K562 (cell line): ENCODE data around the gene ELOVL2. TPM values are rescaled to one million over a fixed set of nuclear protein-coding genes. Genes with fewer than 3 reads are reported as not detected.

Experiments used
- ATAC-seq: fragments of 200-7000 bp; cut with Tn5 transposase; 3 replicates; pipeline ENCODE4 v1.9.1; 2020; ENCODE audit warnings: moderate library complexity
- BruUV-seq: library from RNA; stranded (reverse); fragments of 400-500 nt; replicated peaks from 2 replicates; lab custom pipeline; 2021; lab: Mats Ljungman, UMichigan
- CTCF ChIA-PET: fragments of 300-600 bp; formaldehyde crosslinking; extraction: SDS; loops from one replicate; lab custom pipeline; 2021; ENCODE audit warnings: low intra/inter-chr PET ratio; lab: Yijun Ruan, JAX
- POLR2A ChIA-PET: fragments of 300-600, 350-650 bp; sonication (Branson Sonifier 250); formaldehyde crosslinking; extraction: SDS; loops from one replicate; lab custom pipeline; 2021; ENCODE audit warnings: antibody characterized with exemption, inconsistent platforms; lab: Yijun Ruan, JAX
- DNase-seq, 4 experiments: peaks; one replicate each; pipeline versions ENCODE4 v3.0.0 to v3.0.0-alpha.2; 2011 to 2018; ENCODE audit warnings: low spot score in 3 of 4, mixed read lengths in 3 of 4; ENCODE audit errors: extremely low read depth in 1 of 4
- FAIRE-seq: peaks from 2 replicates; lab custom pipeline; 2011; peaks lifted over from hg19 to GRCh38; lab: Jason Lieb, UNC
- H2AFZ ChIP-seq: 2 replicates; pipeline ENCODE4 v1.6.0; 2011; ENCODE audit warnings: low read depth, low read length, control low read depth, inconsistent platforms
- H3K27ac ChIP-seq: fragments of 200-600 bp; 3 replicates; pipeline ENCODE4 v1.8.0; 2011; ENCODE audit warnings: low read depth, mild to moderate bottlenecking, control low read depth, inconsistent platforms, low read length, moderate library complexity, mixed read lengths; ENCODE audit errors: extremely low read depth
- H3K27me3 ChIP-seq, 2 experiments: fragments of 300-600 bp in 1 of 2; 2 replicates in 1 of 2; 3 replicates in 1 of 2; pipeline versions ENCODE4 v1.6.0 to v1.8.0; 2011; ENCODE audit warnings: inconsistent platforms in 2 of 2, low read length in 2 of 2, mild to moderate bottlenecking in 1 of 2, mixed read lengths in 1 of 2, moderate library complexity in 1 of 2; ENCODE audit not compliant: control insufficient read depth in 2 of 2, insufficient read depth in 2 of 2
- H3K36me3 ChIP-seq: fragments of 300-600 bp; 3 replicates; pipeline ENCODE4 v1.8.0; 2011; ENCODE audit warnings: mild to moderate bottlenecking, low read length, inconsistent platforms; ENCODE audit not compliant: control insufficient read depth, insufficient read depth
- H3K4me1 ChIP-seq, 2 experiments: fragments of 200-600 bp in 1 of 2; replicated peaks in 1 of 2; 2 replicates in 1 of 2; 3 replicates in 1 of 2; pipeline versions ENCODE4 v1.5.1 to v1.8.0; 2011; ENCODE audit warnings: inconsistent platforms in 2 of 2, low read length in 2 of 2, mild to moderate bottlenecking in 1 of 2, mixed read lengths in 1 of 2, moderate library complexity in 1 of 2; ENCODE audit not compliant: control insufficient read depth in 2 of 2, insufficient read depth in 2 of 2
- H3K4me2 ChIP-seq: 2 replicates; pipeline ENCODE4 v1.6.1; 2011; ENCODE audit warnings: low read length, control low read depth, inconsistent platforms, mixed read lengths; ENCODE audit not compliant: insufficient read depth
- H3K4me3 ChIP-seq: fragments of 200-600 bp; sonication (generic), shearing (Covaris generic); 2 replicates; pipeline ENCODE4 v1.5.1; 2016; ENCODE audit warnings: control low read depth, inconsistent platforms
- H3K79me2 ChIP-seq: fragments of 200-600 bp; 3 replicates; pipeline ENCODE4 v1.8.0; 2011; ENCODE audit warnings: low read length, inconsistent platforms; ENCODE audit not compliant: control insufficient read depth, insufficient read depth
- H3K9ac ChIP-seq, 2 experiments: 2 replicates each; pipeline versions ENCODE4 v1.6.0 to v1.6.1; 2011; ENCODE audit warnings: low read depth in 2 of 2, low read length in 2 of 2, control low read depth in 1 of 2, inconsistent platforms in 1 of 2, mild to moderate bottlenecking in 1 of 2, mixed read lengths in 1 of 2; ENCODE audit not compliant: insufficient read depth in 1 of 2
- H3K9me1 ChIP-seq: one replicate; pipeline ENCODE4 v1.6.0; 2011; ENCODE audit warnings: inconsistent platforms, mild to moderate bottlenecking, low read length, moderate library complexity; ENCODE audit not compliant: control insufficient read depth, insufficient read depth
- H3K9me3 ChIP-seq: replicated peaks from 2 replicates; pipeline ENCODE4 v1.5.1; 2011; ENCODE audit warnings: low read depth, low read length, inconsistent platforms; ENCODE audit not compliant: control insufficient read depth, insufficient read depth
- H4K20me1 ChIP-seq: replicated peaks from 2 replicates; pipeline ENCODE4 v1.6.1; 2011; ENCODE audit warnings: low read length, inconsistent platforms, mixed read lengths; ENCODE audit not compliant: control insufficient read depth, insufficient read depth
- BDP1 ChIP-seq: IDR thresholded peaks from 3 replicates; pipeline ENCODE4 v1.6.1; 2011; ENCODE audit not compliant: insufficient read length, insufficient read depth
- GATAD2B ChIP-seq: fragments of 450-650 bp; IDR thresholded peaks from 2 replicates; pipeline ENCODE4 v1.6.1; 2017; ENCODE audit warnings: mild to moderate bottlenecking, borderline replicate concordance
- HSF4 ChIP-seq: fragments of 250-450 bp; sonication (Bioruptor Pico); IDR thresholded peaks from 2 replicates; pipeline ENCODE4 v2.1.2; 2022; ENCODE audit warnings: mild to moderate bottlenecking, moderate library complexity, borderline replicate concordance
- PML ChIP-seq: IDR thresholded peaks from 2 replicates; pipeline ENCODE4 v1.6.1; 2012; ENCODE audit warnings: low read length, inconsistent platforms
- POLR2AphosphoS5 ChIP-seq: IDR thresholded peaks from 2 replicates; pipeline ENCODE4 v1.6.1; 2011; ENCODE audit warnings: mild to moderate bottlenecking, low read depth, low read length, moderate library complexity; ENCODE audit not compliant: control insufficient read depth, insufficient read depth
- RBFOX2 ChIP-seq: fragments of 200-400 bp; formaldehyde crosslinking; IDR thresholded peaks from 2 replicates; pipeline ENCODE4 v1.6.1; 2017; ENCODE audit warnings: low read depth, mild to moderate bottlenecking, low read length, moderate library complexity
- SIN3A ChIP-seq, 2 experiments: fragments of 150-350 bp in 1 of 2; IDR thresholded peaks; 2 replicates each; pipeline ENCODE4 v1.6.1; 2011 to 2016; ENCODE audit warnings: borderline replicate concordance in 2 of 2, low read depth in 2 of 2, low read length in 2 of 2, mild to moderate bottlenecking in 2 of 2, moderate library complexity in 2 of 2; ENCODE audit not compliant: control insufficient read depth in 1 of 2
- SMC3 ChIP-seq: conservative IDR thresholded peaks from 2 replicates; pipeline ENCODE4 v1.6.1; 2011; ENCODE audit warnings: low read depth, low read length, improper control_type of control experiment; ENCODE audit not compliant: insufficient read depth
- TARDBP ChIP-seq: fragments of 450-650 bp; IDR thresholded peaks from 2 replicates; pipeline ENCODE4 v1.6.1; 2016
- THAP12 ChIP-seq: fragments of 250-450 bp; sonication (Bioruptor Pico); IDR thresholded peaks from 2 replicates; pipeline ENCODE4 v1.9.0; 2021; ENCODE audit warnings: mild to moderate bottlenecking, inconsistent platforms
- THRAP3 ChIP-seq: fragments of 450-650 bp; IDR thresholded peaks from 2 replicates; pipeline ENCODE4 v1.6.1; 2016; ENCODE audit warnings: mild to moderate bottlenecking, inconsistent platforms, borderline replicate concordance
- TOE1 ChIP-seq, 2 experiments: fragments of 450-650 bp in 1 of 2; sonication (generic) in 1 of 2; formaldehyde crosslinking in 1 of 2; IDR thresholded peaks; 2 replicates each; pipeline versions ENCODE4 v1.7.1 to v1.8.0; 2016 to 2022; ENCODE audit warnings: borderline replicate concordance in 2 of 2, mild to moderate bottlenecking in 2 of 2, antibody characterized with exemption in 1 of 2, inconsistent platforms in 1 of 2, low read depth in 1 of 2, missing genetic modification reagents in 1 of 2, moderate library complexity in 1 of 2
- ZBTB1 ChIP-seq: sonication (generic); formaldehyde crosslinking; IDR thresholded peaks from 2 replicates; pipeline ENCODE4 v1.8.1; 2023; ENCODE audit warnings: missing genetic modification reagents, low read depth, mild to moderate bottlenecking, borderline replicate concordance
- ZBTB7A ChIP-seq: IDR thresholded peaks from 2 replicates; pipeline ENCODE4 v1.6.1; 2011; ENCODE audit warnings: low read depth, mild to moderate bottlenecking, low read length, moderate library complexity, borderline replicate concordance; ENCODE audit not compliant: control insufficient read depth
- ZNF253 ChIP-seq: fragments of 250-450 bp; sonication (Bioruptor Pico); conservative IDR thresholded peaks from 2 replicates; pipeline ENCODE4 v1.6.1; 2021; ENCODE audit warnings: mild to moderate bottlenecking
- ZNF324 ChIP-seq: fragments of 250-450 bp; sonication (Bioruptor Pico); IDR thresholded peaks from 2 replicates; pipeline ENCODE4 v1.4.0; 2020; ENCODE audit warnings: mild to moderate bottlenecking
- ZNF511 ChIP-seq: sonication (generic); formaldehyde crosslinking; IDR thresholded peaks from 2 replicates; pipeline ENCODE4 v1.8.0; 2022; ENCODE audit warnings: mild to moderate bottlenecking, missing genetic modification reagents
- ZNF707 ChIP-seq: fragments of 250-450 bp; sonication (Bioruptor Pico); conservative IDR thresholded peaks from 2 replicates; pipeline ENCODE4 v1.8.0; 2022; ENCODE audit warnings: inconsistent platforms, mild to moderate bottlenecking, moderate library complexity
- ZNF780A ChIP-seq: fragments of 250-450 bp; sonication (Bioruptor Pico); IDR thresholded peaks from 2 replicates; pipeline ENCODE4 v1.5.0; 2021; ENCODE audit warnings: mild to moderate bottlenecking
- ZNF79 ChIP-seq: fragments of 250-450 bp; sonication (Bioruptor Pico); IDR thresholded peaks from 2 replicates; pipeline ENCODE4 v1.4.0; 2020; ENCODE audit warnings: low read depth, mild to moderate bottlenecking, moderate library complexity
- in situ Hi-C: fragments of 300-500 bp; cut with MboI; formaldehyde crosslinking; loops from 4 replicates; pipeline ENCODE4 v1.15.0; 2018; ENCODE audit warnings: inconsistent platforms, mixed read lengths
- intact Hi-C: fragments of 100-400 bp; cut with micrococcal nuclease; formaldehyde crosslinking; loops from 2 replicates; pipeline ENCODE4 v1.14.2; 2022
- polyA plus RNA-seq, 8 experiments: library from polyadenylated mRNA; depleted of rRNA in 4 of 8; stranded (reverse) in 5 of 8; unstranded in 3 of 8; fragments of >200 nt; fragmentation: Nextera tagmentation in 2 of 8; fragmentation: Illumina TruSeq in 1 of 8; extraction: Ambion mirVana in 2 of 8; extraction: Trizol in 1 of 8; gene quantifications; 2 replicates each; pipeline versions ENCODE4 v1.2.1 to v1.2.3, GENCODE V29; 2011 to 2014; ENCODE audit warnings: inconsistent platforms in 1 of 8, missing spikeins in 1 of 8
- total RNA-seq, 7 experiments: library from RNA; depleted of rRNA in 6 of 7; stranded (reverse); fragments of >200 nt in 6 of 7; fragmentation: Illumina TruSeq in 2 of 7; extraction: Trizol in 2 of 7; gene quantifications; 2 replicates each; pipeline versions ENCODE4 v1.2.1 to v1.2.3, GENCODE V29; 2011 to 2021; ENCODE audit warnings: low replicate concordance in 1 of 7

ELOVL2 gene
- total and polyA plus RNA-seq, 9 of the 15 experiments (the other 6 are each of a cell fraction or from before 2014, with no cell fraction given): 0.05 to 0.96 (median 0.31) TPM

GRCh38 chr6:10957414-10957886, 86.7 kb downstream of the ELOVL2 start (continued):
- TF ChIP-seq ZNF780A (CRISPR knock-in tag) (no peak), HSF4 (CRISPR knock-in tag) (no peak), GATAD2B (no peak), ZNF79 (CRISPR knock-in tag) (no peak), ZNF511 (no peak), PML (no peak), SIN3A (IDR thresholded peaks at IDR 0.05; ENCODE audit: borderline replicate concordance in 2 of 2, control insufficient read depth in 1 of 2, low read depth in 2 of 2, low read length in 2 of 2) (no peak), ZBTB7A (no peak)

GRCh38 chr6:10956776-10957175, 87.3 kb downstream of the ELOVL2 start:
- CTCF ChIA-PET: interaction anchor here (0.9 kb wide), 1 partner anchor 112 kb away, joined by 4 read pairs; no protein-coding TSS in a partner anchor
- no TSS peak for BruUV-seq
- Histone ChIP-seq H3K9ac (no peak overlapping the region), H3K27me3 (no peaks in the 10 kb centered on the region), H4K20me1 (no peaks in the 10 kb centered on the region), H3K9me1 (no peaks in the 10 kb centered on the region), H3K9me3 (no peaks in the 10 kb centered on the region), H3K4me2 (no peak overlapping the region), H3K4me3 (no peak overlapping the region), H3K27ac (no peak overlapping the region), H2AFZ (no peak overlapping the region), H3K4me1 (no peaks in the 10 kb centered on the region; a peak in 1 of 5 replicates), H3K36me3 (peaks cover 27% of the 10 kb centered on the region), H3K79me2 (no peaks in the 10 kb centered on the region)
- DNase-seq (no peak), ATAC-seq (no peak), FAIRE-seq (no peak)
- intact Hi-C loops (loop anchor here (10.0 kb wide), 2 partner anchors 188 to 618 kb away; no protein-coding TSS in a partner anchor), in situ Hi-C loops (loop anchor here (5.0 to 25.0 kb wide), 2 partner anchors 111 to 531 kb away; no protein-coding TSS in a partner anchor)
- POLR2A ChIA-PET: no interaction called here
- TF ChIP-seq ZNF324 (CRISPR knock-in tag): no peak
- no peak for TF ChIP-seq ZNF253 (CRISPR knock-in tag)
- TF ChIP-seq SMC3: no peak
- no peak for TF ChIP-seq TOE1 (IDR thresholded peaks at IDR 0.05; ENCODE audit: borderline replicate concordance)
- no peak for TF ChIP-seq TOE1 (CRISPR knock-in tag; IDR thresholded peaks at IDR 0.05; ENCODE audit: borderline replicate concordance, low read depth)
- TF ChIP-seq ZNF707 (CRISPR knock-in tag): no peak
- no peak for TF ChIP-seq BDP1
- no peak for TF ChIP-seq TARDBP
- no peak for TF ChIP-seq ZBTB1 (CRISPR knock-in tag)
- no peak for TF ChIP-seq THAP12 (CRISPR knock-in tag)
- TF ChIP-seq POLR2AphosphoS5: no peak
- no peak for TF ChIP-seq RBFOX2
- no peak for TF ChIP-seq THRAP3
